WTC11 (cell line): Measurements from ENCODE around the gene MXRA8. TPM values are rescaled to one million over a fixed set of nuclear protein-coding genes. Genes with fewer than 3 reads are reported as not detected.

ENCODE experiments used
- ATAC-seq: fragments of 200-7000 bp; cut with Tn5 transposase; 2 replicates; pipeline ENCODE4 v1.10.0; 2021; ENCODE audit warnings: mild to moderate bottlenecking, moderate library complexity
- CTCF ChIA-PET: fragments of 300-600 bp; sonication (Branson Sonifier 250); formaldehyde crosslinking; loops from one replicate; lab custom pipeline; 2021; ENCODE audit warnings: antibody characterized with exemption; lab: Charles Lee
- POLR2A ChIA-PET: fragments of 350-600 bp; sonication (Branson Sonifier 250); formaldehyde crosslinking; loops from one replicate; lab custom pipeline; 2021; ENCODE audit warnings: antibody characterized with exemption; lab: Charles Lee
- DNase-seq: peaks from one replicate; pipeline ENCODE4 v3.0.0; 2021; ENCODE audit warnings: low spot score
- H3K27ac Mint-ChIP-seq: 2 replicates; pipeline ENCODE4 v1.8.0; 2021; ENCODE audit warnings: mixed read lengths
- H3K27me3 Mint-ChIP-seq: 2 replicates; pipeline ENCODE4 v1.8.0; 2021; ENCODE audit warnings: low read depth, mild to moderate bottlenecking, moderate library complexity, mixed read lengths
- H3K36me3 Mint-ChIP-seq: 2 replicates; pipeline ENCODE4 v1.8.0; 2021; ENCODE audit warnings: mixed read lengths
- H3K4me1 Mint-ChIP-seq: 2 replicates; pipeline ENCODE4 v1.8.0; 2022; ENCODE audit warnings: mixed read lengths
- H3K4me3 Mint-ChIP-seq: 2 replicates; pipeline ENCODE4 v1.8.0; 2021; ENCODE audit warnings: mild to moderate bottlenecking, moderate library complexity, mixed read lengths
- H3K9me3 Mint-ChIP-seq: 2 replicates; pipeline ENCODE4 v1.8.0; 2021; ENCODE audit warnings: mixed read lengths
- AR ChIP-seq: fragments of 250-450 bp; sonication (Bioruptor Pico); IDR thresholded peaks from 2 replicates; pipeline ENCODE4 v1.9.0; 2021; ENCODE audit warnings: mild to moderate bottlenecking
- ATF1 ChIP-seq: sonication (generic); formaldehyde crosslinking; IDR thresholded peaks from 2 replicates; pipeline ENCODE4 v1.8.1; 2023; ENCODE audit warnings: mild to moderate bottlenecking, moderate library complexity, missing genetic modification reagents
- ATF3 ChIP-seq: sonication (generic); formaldehyde crosslinking; conservative IDR thresholded peaks from 2 replicates; pipeline ENCODE4 v1.8.1; 2022; ENCODE audit warnings: mild to moderate bottlenecking, missing genetic modification reagents
- CBFB ChIP-seq: sonication (generic); formaldehyde crosslinking; IDR thresholded peaks from 2 replicates; pipeline ENCODE4 v1.8.1; 2022; ENCODE audit warnings: mild to moderate bottlenecking, low read depth, missing genetic modification reagents
- FOXJ3 ChIP-seq: sonication (generic); formaldehyde crosslinking; IDR thresholded peaks from 2 replicates; pipeline ENCODE4 v1.9.0; 2021; ENCODE audit warnings: missing genetic modification reagents, mild to moderate bottlenecking, borderline replicate concordance
- FOXK1 ChIP-seq: sonication (generic); formaldehyde crosslinking; IDR thresholded peaks from 2 replicates; pipeline ENCODE4 v1.8.0; 2022; ENCODE audit warnings: mild to moderate bottlenecking, moderate library complexity, missing genetic modification reagents
- FOXP1 ChIP-seq: sonication (generic); formaldehyde crosslinking; IDR thresholded peaks from 2 replicates; pipeline ENCODE4 v1.8.0; 2022; ENCODE audit warnings: missing genetic modification reagents, mild to moderate bottlenecking, moderate library complexity, borderline replicate concordance
- MYBL2 ChIP-seq: sonication (generic); formaldehyde crosslinking; IDR thresholded peaks from 2 replicates; pipeline ENCODE4 v1.8.1; 2023; ENCODE audit warnings: mild to moderate bottlenecking, moderate library complexity, missing genetic modification reagents
- NFATC4 ChIP-seq: fragments of 250-450 bp; sonication (Bioruptor Pico); IDR thresholded peaks from 2 replicates; pipeline ENCODE4 v1.9.0; 2021; ENCODE audit warnings: mild to moderate bottlenecking
- NR1H2 ChIP-seq: sonication (generic); formaldehyde crosslinking; IDR thresholded peaks from 2 replicates; pipeline ENCODE4 v1.9.0; 2021; ENCODE audit warnings: mild to moderate bottlenecking, moderate library complexity, missing genetic modification reagents
- NR2C2 ChIP-seq: sonication (generic); formaldehyde crosslinking; IDR thresholded peaks from 2 replicates; pipeline ENCODE4 v1.8.0; 2022; ENCODE audit warnings: mild to moderate bottlenecking, missing genetic modification reagents
- NR3C1 ChIP-seq: sonication (generic); formaldehyde crosslinking; conservative IDR thresholded peaks from 2 replicates; pipeline ENCODE4 v1.8.1; 2023; ENCODE audit warnings: low read depth, mild to moderate bottlenecking, missing genetic modification reagents
- PRRX2 ChIP-seq: fragments of 250-450 bp; sonication (Bioruptor Pico); IDR thresholded peaks from 2 replicates; pipeline ENCODE4 v1.8.0; 2021; ENCODE audit warnings: mild to moderate bottlenecking
- RORB ChIP-seq: fragments of 250-450 bp; sonication (Bioruptor Pico); IDR thresholded peaks from 2 replicates; pipeline ENCODE4 v1.9.0; 2021; ENCODE audit warnings: mild to moderate bottlenecking
- TEAD1 ChIP-seq: sonication (generic); formaldehyde crosslinking; IDR thresholded peaks from 2 replicates; pipeline ENCODE4 v1.8.0; 2022; ENCODE audit warnings: mild to moderate bottlenecking, missing genetic modification reagents
- TEAD4 ChIP-seq: sonication (generic); formaldehyde crosslinking; IDR thresholded peaks from 2 replicates; pipeline ENCODE4 v1.8.0; 2022; ENCODE audit warnings: mild to moderate bottlenecking, missing genetic modification reagents
- ZNF138 ChIP-seq: sonication (generic); formaldehyde crosslinking; conservative IDR thresholded peaks from 2 replicates; pipeline ENCODE4 v1.8.1; 2022; ENCODE audit warnings: mild to moderate bottlenecking, moderate library complexity, missing genetic modification reagents
- ZNF281 ChIP-seq: sonication (generic); formaldehyde crosslinking; IDR thresholded peaks from 2 replicates; pipeline ENCODE4 v1.8.0; 2023; ENCODE audit warnings: mild to moderate bottlenecking, missing genetic modification reagents
- total RNA-seq: library from RNA; stranded (reverse); gene quantifications from 3 replicates; pipeline ENCODE4 v1.2.3, GENCODE V29; 2021
- TF ChIP-seq, protein P1 (sequence below): sonication (generic); formaldehyde crosslinking; IDR thresholded peaks from 2 replicates; pipeline ENCODE4 v1.8.0; 2023; ENCODE audit warnings: missing genetic modification reagents, mild to moderate bottlenecking, borderline replicate concordance
- TF ChIP-seq, protein P2 (sequence below): fragments of 250-450 bp; sonication (Bioruptor Pico); IDR thresholded peaks from 2 replicates; pipeline ENCODE4 v1.9.0; 2021; ENCODE audit warnings: moderate library complexity, mild to moderate bottlenecking, inconsistent platforms, borderline replicate concordance
- TF ChIP-seq, protein P3 (sequence below): sonication (generic); formaldehyde crosslinking; conservative IDR thresholded peaks from 2 replicates; pipeline ENCODE4 v1.8.1; 2023; ENCODE audit warnings: mild to moderate bottlenecking, low read depth, missing genetic modification reagents, moderate library complexity

Gene MXRA8
- total RNA-seq, 1 experiment from 2014 or later, result 6.7 TPM

DNA sequence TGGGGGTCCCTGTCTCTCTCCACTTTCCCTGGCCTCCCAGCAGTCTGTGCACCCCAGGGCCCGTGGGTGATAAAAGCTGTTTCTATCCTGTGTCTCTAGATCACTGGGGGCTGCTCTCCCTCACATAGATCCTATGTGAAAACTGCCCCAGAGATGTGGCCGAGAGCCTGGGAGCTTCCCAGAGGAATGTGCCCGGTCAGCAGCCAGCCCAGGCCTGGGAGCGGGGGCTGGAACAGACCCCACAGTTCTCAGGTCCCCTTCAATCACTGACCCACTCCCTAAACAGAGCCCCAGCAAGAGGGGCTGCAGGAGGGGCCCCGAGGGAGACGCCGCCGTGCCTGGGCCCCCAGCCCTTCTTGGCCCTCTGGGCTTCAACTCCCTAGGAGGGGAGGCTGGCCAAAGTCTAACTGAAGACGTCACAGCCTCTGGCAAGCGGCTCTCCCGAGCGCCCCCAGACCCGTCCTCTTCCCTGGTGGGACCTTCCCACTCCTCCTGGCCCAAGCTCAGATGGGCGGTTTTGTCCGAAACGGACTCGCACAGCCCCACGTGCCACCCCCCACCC lies 403 bp downstream of the MXRA8 start:
- H3K9me3 Mint-ChIP-seq, result no peaks in the 10 kb centered on the region
- H3K27me3 Mint-ChIP-seq, result peaks cover 20% of the 10 kb centered on the region
- H3K4me3 Mint-ChIP-seq, result no peak overlapping the region; the same call in 1 of the 2 replicates
- ATAC-seq (no peak), DNase-seq (no peak)
- ChIA-PET POLR2A (interaction anchor here (1.2 kb wide), 1 partner anchor 13 kb away, joined by 4 read pairs; no protein-coding TSS in a partner anchor), CTCF (no interaction called here)
- TF ChIP-seq NR1H2 (CRISPR knock-in tag), result no peak
- TF ChIP-seq, protein P1, sequence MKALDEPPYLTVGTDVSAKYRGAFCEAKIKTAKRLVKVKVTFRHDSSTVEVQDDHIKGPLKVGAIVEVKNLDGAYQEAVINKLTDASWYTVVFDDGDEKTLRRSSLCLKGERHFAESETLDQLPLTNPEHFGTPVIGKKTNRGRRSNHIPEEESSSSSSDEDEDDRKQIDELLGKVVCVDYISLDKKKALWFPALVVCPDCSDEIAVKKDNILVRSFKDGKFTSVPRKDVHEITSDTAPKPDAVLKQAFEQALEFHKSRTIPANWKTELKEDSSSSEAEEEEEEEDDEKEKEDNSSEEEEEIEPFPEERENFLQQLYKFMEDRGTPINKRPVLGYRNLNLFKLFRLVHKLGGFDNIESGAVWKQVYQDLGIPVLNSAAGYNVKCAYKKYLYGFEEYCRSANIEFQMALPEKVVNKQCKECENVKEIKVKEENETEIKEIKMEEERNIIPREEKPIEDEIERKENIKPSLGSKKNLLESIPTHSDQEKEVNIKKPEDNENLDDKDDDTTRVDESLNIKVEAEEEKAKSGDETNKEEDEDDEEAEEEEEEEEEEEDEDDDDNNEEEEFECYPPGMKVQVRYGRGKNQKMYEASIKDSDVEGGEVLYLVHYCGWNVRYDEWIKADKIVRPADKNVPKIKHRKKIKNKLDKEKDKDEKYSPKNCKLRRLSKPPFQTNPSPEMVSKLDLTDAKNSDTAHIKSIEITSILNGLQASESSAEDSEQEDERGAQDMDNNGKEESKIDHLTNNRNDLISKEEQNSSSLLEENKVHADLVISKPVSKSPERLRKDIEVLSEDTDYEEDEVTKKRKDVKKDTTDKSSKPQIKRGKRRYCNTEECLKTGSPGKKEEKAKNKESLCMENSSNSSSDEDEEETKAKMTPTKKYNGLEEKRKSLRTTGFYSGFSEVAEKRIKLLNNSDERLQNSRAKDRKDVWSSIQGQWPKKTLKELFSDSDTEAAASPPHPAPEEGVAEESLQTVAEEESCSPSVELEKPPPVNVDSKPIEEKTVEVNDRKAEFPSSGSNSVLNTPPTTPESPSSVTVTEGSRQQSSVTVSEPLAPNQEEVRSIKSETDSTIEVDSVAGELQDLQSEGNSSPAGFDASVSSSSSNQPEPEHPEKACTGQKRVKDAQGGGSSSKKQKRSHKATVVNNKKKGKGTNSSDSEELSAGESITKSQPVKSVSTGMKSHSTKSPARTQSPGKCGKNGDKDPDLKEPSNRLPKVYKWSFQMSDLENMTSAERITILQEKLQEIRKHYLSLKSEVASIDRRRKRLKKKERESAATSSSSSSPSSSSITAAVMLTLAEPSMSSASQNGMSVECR, result no peak
- no peak for TF ChIP-seq AR (CRISPR knock-in tag)
- TF ChIP-seq TEAD1 (CRISPR knock-in tag), result no peak
- no peak for TF ChIP-seq ATF1 (CRISPR knock-in tag)
- no peak for TF ChIP-seq ZNF281 (CRISPR knock-in tag)
- no peak for TF ChIP-seq RORB (CRISPR knock-in tag)
- TF ChIP-seq FOXP1 (CRISPR knock-in tag), result no peak
- no peak for TF ChIP-seq MYBL2
- no peak for TF ChIP-seq FOXJ3 (CRISPR knock-in tag)
- no peak for TF ChIP-seq ATF3 (CRISPR knock-in tag)
- TF ChIP-seq NR2C2 (CRISPR knock-in tag), result no peak
- peak overlapping the region; percentile 45; the same call in 1 of the 2 replicates for H3K27ac Mint-ChIP-seq
- no peaks in the 10 kb centered on the region for H3K36me3 Mint-ChIP-seq
- peaks cover 30% of the 10 kb centered on the region for H3K4me1 Mint-ChIP-seq

- H3K36me3 Mint-ChIP-seq, result no peaks in the 10 kb centered on the region
- H3K27ac Mint-ChIP-seq, result no peak overlapping the region
- H3K4me1 Mint-ChIP-seq, result peaks cover 37% of the 10 kb centered on the region
- ChIA-PET CTCF (no interaction called here), POLR2A (interaction anchor here (1.2 kb wide), 1 partner anchor 15 kb away, joined by 4 read pairs; no protein-coding TSS in a partner anchor)
- H3K9me3 Mint-ChIP-seq, result no peaks in the 10 kb centered on the region
- no peak for DNase-seq
- H3K27me3 Mint-ChIP-seq, result peaks cover 19% of the 10 kb centered on the region
- no peak overlapping the region for H3K4me3 Mint-ChIP-seq
- no peak for ATAC-seq
- TF ChIP-seq FOXK1, result no peak
- no peak for TF ChIP-seq TEAD4 (CRISPR knock-in tag)
- TF ChIP-seq, protein P2, sequence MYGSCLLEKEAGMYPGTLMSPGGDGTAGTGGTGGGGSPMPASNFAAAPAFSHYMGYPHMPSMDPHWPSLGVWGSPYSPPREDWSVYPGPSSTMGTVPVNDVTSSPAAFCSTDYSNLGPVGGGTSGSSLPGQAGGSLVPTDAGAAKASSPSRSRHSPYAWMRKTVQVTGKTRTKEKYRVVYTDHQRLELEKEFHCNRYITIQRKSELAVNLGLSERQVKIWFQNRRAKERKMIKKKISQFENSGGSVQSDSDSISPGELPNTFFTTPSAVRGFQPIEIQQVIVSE (CRISPR knock-in tag), result no peak
- no peak for TF ChIP-seq MYBL2
- TF ChIP-seq NR3C1 (CRISPR knock-in tag), result no peak
- TF ChIP-seq ZNF138 (CRISPR knock-in tag), result no peak
- TF ChIP-seq, protein P3, sequence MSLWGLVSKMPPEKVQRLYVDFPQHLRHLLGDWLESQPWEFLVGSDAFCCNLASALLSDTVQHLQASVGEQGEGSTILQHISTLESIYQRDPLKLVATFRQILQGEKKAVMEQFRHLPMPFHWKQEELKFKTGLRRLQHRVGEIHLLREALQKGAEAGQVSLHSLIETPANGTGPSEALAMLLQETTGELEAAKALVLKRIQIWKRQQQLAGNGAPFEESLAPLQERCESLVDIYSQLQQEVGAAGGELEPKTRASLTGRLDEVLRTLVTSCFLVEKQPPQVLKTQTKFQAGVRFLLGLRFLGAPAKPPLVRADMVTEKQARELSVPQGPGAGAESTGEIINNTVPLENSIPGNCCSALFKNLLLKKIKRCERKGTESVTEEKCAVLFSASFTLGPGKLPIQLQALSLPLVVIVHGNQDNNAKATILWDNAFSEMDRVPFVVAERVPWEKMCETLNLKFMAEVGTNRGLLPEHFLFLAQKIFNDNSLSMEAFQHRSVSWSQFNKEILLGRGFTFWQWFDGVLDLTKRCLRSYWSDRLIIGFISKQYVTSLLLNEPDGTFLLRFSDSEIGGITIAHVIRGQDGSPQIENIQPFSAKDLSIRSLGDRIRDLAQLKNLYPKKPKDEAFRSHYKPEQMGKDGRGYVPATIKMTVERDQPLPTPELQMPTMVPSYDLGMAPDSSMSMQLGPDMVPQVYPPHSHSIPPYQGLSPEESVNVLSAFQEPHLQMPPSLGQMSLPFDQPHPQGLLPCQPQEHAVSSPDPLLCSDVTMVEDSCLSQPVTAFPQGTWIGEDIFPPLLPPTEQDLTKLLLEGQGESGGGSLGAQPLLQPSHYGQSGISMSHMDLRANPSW, result no peak
- no peak for TF ChIP-seq PRRX2 (CRISPR knock-in tag)
- no peak for TF ChIP-seq CBFB (CRISPR knock-in tag)
- no peak for TF ChIP-seq NFATC4 (CRISPR knock-in tag)
Measured at GRCh38 chr1:1356796-1357401, 1.5 kb downstream of the MXRA8 start.
